WTC11 (cell line): ENCODE measurements around the gene CC2D1A. TPM values are rescaled to one million over a fixed set of nuclear protein-coding genes. Genes with fewer than 3 reads are reported as not detected.

ENCODE experiments used
- ATAC-seq: fragments of 200-7000 bp; cut with Tn5 transposase; 2 replicates; pipeline ENCODE4 v1.10.0; 2021; ENCODE audit warnings: mild to moderate bottlenecking, moderate library complexity
- CTCF ChIA-PET: fragments of 300-600 bp; sonication (Branson Sonifier 250); formaldehyde crosslinking; loops from one replicate; lab custom pipeline; 2021; ENCODE audit warnings: antibody characterized with exemption; lab: Charles Lee
- POLR2A ChIA-PET: fragments of 350-600 bp; sonication (Branson Sonifier 250); formaldehyde crosslinking; loops from one replicate; lab custom pipeline; 2021; ENCODE audit warnings: antibody characterized with exemption; lab: Charles Lee
- DNase-seq: peaks from one replicate; pipeline ENCODE4 v3.0.0; 2021; ENCODE audit warnings: low spot score
- H3K27ac Mint-ChIP-seq: 2 replicates; pipeline ENCODE4 v1.8.0; 2021; ENCODE audit warnings: mixed read lengths
- H3K27me3 Mint-ChIP-seq: 2 replicates; pipeline ENCODE4 v1.8.0; 2021; ENCODE audit warnings: low read depth, mild to moderate bottlenecking, moderate library complexity, mixed read lengths
- H3K36me3 Mint-ChIP-seq: 2 replicates; pipeline ENCODE4 v1.8.0; 2021; ENCODE audit warnings: mixed read lengths
- H3K4me1 Mint-ChIP-seq: 2 replicates; pipeline ENCODE4 v1.8.0; 2022; ENCODE audit warnings: mixed read lengths
- H3K4me3 Mint-ChIP-seq: 2 replicates; pipeline ENCODE4 v1.8.0; 2021; ENCODE audit warnings: mild to moderate bottlenecking, moderate library complexity, mixed read lengths
- H3K9me3 Mint-ChIP-seq: 2 replicates; pipeline ENCODE4 v1.8.0; 2021; ENCODE audit warnings: mixed read lengths
- ELF4 ChIP-seq: sonication (generic); formaldehyde crosslinking; IDR thresholded peaks from 2 replicates; pipeline ENCODE4 v1.8.1; 2022; ENCODE audit warnings: low read depth, mild to moderate bottlenecking, moderate library complexity, missing genetic modification reagents
- ESRRA ChIP-seq: sonication (generic); formaldehyde crosslinking; IDR thresholded peaks from 2 replicates; pipeline ENCODE4 v1.8.1; 2022; ENCODE audit warnings: mild to moderate bottlenecking, missing genetic modification reagents, borderline replicate concordance
- FOXP1 ChIP-seq: sonication (generic); formaldehyde crosslinking; IDR thresholded peaks from 2 replicates; pipeline ENCODE4 v1.8.0; 2022; ENCODE audit warnings: missing genetic modification reagents, mild to moderate bottlenecking, moderate library complexity, borderline replicate concordance
- FOXP4 ChIP-seq: sonication (generic); formaldehyde crosslinking; IDR thresholded peaks from 2 replicates; pipeline ENCODE4 v1.8.0; 2022; ENCODE audit warnings: mild to moderate bottlenecking, missing genetic modification reagents
- HMGXB4 ChIP-seq: sonication (generic); formaldehyde crosslinking; IDR thresholded peaks from 2 replicates; pipeline ENCODE4 v1.8.1; 2023; ENCODE audit warnings: mild to moderate bottlenecking, moderate library complexity, missing genetic modification reagents
- IRF2 ChIP-seq: sonication (generic); formaldehyde crosslinking; IDR thresholded peaks from 2 replicates; pipeline ENCODE4 v1.8.0; 2022; ENCODE audit warnings: low read depth, missing genetic modification reagents, borderline replicate concordance
- MAX ChIP-seq: sonication (generic); formaldehyde crosslinking; IDR thresholded peaks from 2 replicates; pipeline ENCODE4 v1.8.0; 2022; ENCODE audit warnings: mild to moderate bottlenecking, missing genetic modification reagents
- MXD4 ChIP-seq: fragments of 250-450 bp; sonication (Bioruptor Pico); IDR thresholded peaks from 2 replicates; pipeline ENCODE4 v1.8.0; 2021; ENCODE audit warnings: mild to moderate bottlenecking, moderate library complexity, borderline replicate concordance
- NR2C2 ChIP-seq: sonication (generic); formaldehyde crosslinking; IDR thresholded peaks from 2 replicates; pipeline ENCODE4 v1.8.0; 2022; ENCODE audit warnings: mild to moderate bottlenecking, missing genetic modification reagents
- PRRX2 ChIP-seq: fragments of 250-450 bp; sonication (Bioruptor Pico); IDR thresholded peaks from 2 replicates; pipeline ENCODE4 v1.8.0; 2021; ENCODE audit warnings: mild to moderate bottlenecking
- SP1 ChIP-seq: sonication (generic); formaldehyde crosslinking; conservative IDR thresholded peaks from 2 replicates; pipeline ENCODE4 v1.8.1; 2022; ENCODE audit warnings: missing genetic modification reagents
- USF2 ChIP-seq: sonication (generic); formaldehyde crosslinking; IDR thresholded peaks from 2 replicates; pipeline ENCODE4 v1.8.1; 2023; ENCODE audit warnings: mild to moderate bottlenecking, missing genetic modification reagents, moderate library complexity
- ZMAT4 ChIP-seq: fragments of 250-450 bp; sonication (Bioruptor Pico); IDR thresholded peaks from 2 replicates; pipeline ENCODE4 v1.9.0; 2021; ENCODE audit warnings: mild to moderate bottlenecking
- ZNF232 ChIP-seq: sonication (generic); formaldehyde crosslinking; IDR thresholded peaks from 2 replicates; pipeline ENCODE4 v1.8.0; 2022; ENCODE audit warnings: mild to moderate bottlenecking, missing genetic modification reagents
- ZNF512 ChIP-seq: sonication (generic); formaldehyde crosslinking; IDR thresholded peaks from 2 replicates; pipeline ENCODE4 v1.8.1; 2022; ENCODE audit warnings: missing genetic modification reagents, borderline replicate concordance
- ZNF671 ChIP-seq: fragments of 250-450 bp; sonication (Bioruptor Pico); IDR thresholded peaks from 2 replicates; pipeline ENCODE4 v1.8.0; 2021; ENCODE audit warnings: mild to moderate bottlenecking
- total RNA-seq: library from RNA; stranded (reverse); gene quantifications from 3 replicates; pipeline ENCODE4 v1.2.3, GENCODE V29; 2021

Gene CC2D1A
- total RNA-seq, 1 experiment from 2014 or later = 44.2 TPM

GRCh38 chr19:13899393-13899792 is 6.6 kb upstream of the CC2D1A start (continued):
- TF ChIP-seq ELF4 (CRISPR knock-in tag) = no peak
- no peak for TF ChIP-seq HMGXB4 (CRISPR knock-in tag)
- TF ChIP-seq PRRX2 (CRISPR knock-in tag) = no peak

GRCh38 chr19:13899912-13900584 is 6.0 kb upstream of the CC2D1A start:
- no peak for DNase-seq
- peaks cover 11% of the 10 kb centered on the region for H3K27me3 Mint-ChIP-seq
- no peak for TF ChIP-seq SP1 (CRISPR knock-in tag)
- no peak for TF ChIP-seq ZNF512 (CRISPR knock-in tag)
- no peak for TF ChIP-seq FOXP4 (CRISPR knock-in tag)
- no peak for TF ChIP-seq MXD4 (CRISPR knock-in tag)
- TF ChIP-seq FOXP1 (CRISPR knock-in tag) = no peak
- no peak for TF ChIP-seq ESRRA (CRISPR knock-in tag)
- no peak for TF ChIP-seq NR2C2 (CRISPR knock-in tag)
- no peak for TF ChIP-seq ZMAT4 (CRISPR knock-in tag)
- no peak for TF ChIP-seq MAX (CRISPR knock-in tag)
- no peak for TF ChIP-seq IRF2 (CRISPR knock-in tag)
- no peak for TF ChIP-seq USF2 (CRISPR knock-in tag)
- no peak for TF ChIP-seq ZNF671 (CRISPR knock-in tag)
- TF ChIP-seq ZNF232 (CRISPR knock-in tag) = no peak
- TF ChIP-seq, all 79 proteins: peak for 0
- POLR2A ChIA-PET = no interaction called here
- CTCF ChIA-PET = interaction anchor here (0.6 to 1.0 kb wide), 2 partner anchors 157 to 159 kb away, joined by 3 to 5 read pairs; no protein-coding TSS in a partner anchor
- Mint-ChIP-seq H3K9me3 (no peaks in the 10 kb centered on the region), H3K36me3 (no peaks in the 10 kb centered on the region), H3K4me1 (no peaks in the 10 kb centered on the region), H3K27ac (no peak overlapping the region), H3K4me3 (no peak overlapping the region)
- ATAC-seq = no peak
